Smooth muscle cell of the pulmonary artery (primary cell): ENCODE data around the gene ASAH2B. TPM values are rescaled to one million over a fixed set of nuclear protein-coding genes. Genes with fewer than 3 reads are reported as not detected.

ENCODE experiments used
- total RNA-seq: library from RNA; depleted of rRNA; stranded (reverse); fragments of >200 nt; gene quantifications from 2 replicates; pipeline ENCODE4 v1.2.3, GENCODE V29; 2014

The ASAH2B gene
- 2.2 and 2.3 TPM in 2 replicates for total RNA-seq

GRCh38 chr10:50739618-50740292 lies at the start of gene ASAH2B:
Gene ASAH2B (plus strand): TSS chr10:50739936. CDS start chr10:50745131, 5,195 bp downstream.

Other genes starting within 250 kb of the ASAH2B start
- 36.4 and 47.2 TPM in 2 replicates for gene SGMS1, start 116.0 kb upstream of the ASAH2B start, total RNA-seq
- gene A1CF, start 145.7 kb downstream of the ASAH2B start, total RNA-seq: not detected in 2 replicates